ENCODE data around the gene AFF2.
"Not testable (repeated sequence)": the region's sequence is repeated elsewhere in the genome, so short reads cannot be mapped to it uniquely, and the experiment has no call there.

The AFF2 gene

GRCh38 chrX:148643460-148643859 is 143.0 kb downstream of the AFF2 start:
- no peak for DNase-seq (ENCODE audit: low read depth)

- DNase-seq (ENCODE audit: low read depth): no peak
Observed at GRCh38 chrX:148647651-148648050, 147.2 kb downstream of the AFF2 start.

GRCh38 chrX:148649145-148649795 is 148.9 kb downstream of the AFF2 start:
- DNase-seq (ENCODE audit: low read depth): no peak

GRCh38 chrX:148658115-148658730 is 157.8 kb downstream of the AFF2 start:
- no peak for DNase-seq (ENCODE audit: low read depth)

- DNase-seq (ENCODE audit: low read depth): no peak
Observed at GRCh38 chrX:148659481-148659880, 159.1 kb downstream of the AFF2 start.

- DNase-seq (ENCODE audit: low read depth): no peak
Observed at GRCh38 chrX:148661035-148661434, 160.6 kb downstream of the AFF2 start.

- no peak for DNase-seq (ENCODE audit: low read depth)
Observed at GRCh38 chrX:148662014-148662413, 161.6 kb downstream of the AFF2 start.

GRCh38 chrX:148664171-148664570 is 163.8 kb downstream of the AFF2 start:
- DNase-seq (ENCODE audit: low read depth): no peak

GRCh38 chrX:148664995-148665394 is 164.6 kb downstream of the AFF2 start:
- no peak for DNase-seq (ENCODE audit: low read depth)

GRCh38 chrX:148669175-148669574 is 168.8 kb downstream of the AFF2 start:
- DNase-seq (ENCODE audit: low read depth): not testable (repeated sequence)

- no peak for DNase-seq (ENCODE audit: low read depth)
Observed at GRCh38 chrX:148670277-148670676, 169.9 kb downstream of the AFF2 start.

GRCh38 chrX:148672517-148672916 is 172.1 kb downstream of the AFF2 start:
- no peak for DNase-seq (ENCODE audit: low read depth)

GRCh38 chrX:148681605-148682004 is 181.2 kb downstream of the AFF2 start:
- DNase-seq (ENCODE audit: low read depth): no peak

- DNase-seq (ENCODE audit: low read depth): no peak
Observed at GRCh38 chrX:148682206-148682605, 181.8 kb downstream of the AFF2 start.

GRCh38 chrX:148691456-148691855 is 191.0 kb downstream of the AFF2 start:
- no peak for DNase-seq (ENCODE audit: low read depth)

- no peak for DNase-seq (ENCODE audit: low read depth)
Observed at GRCh38 chrX:148695255-148695654, 194.8 kb downstream of the AFF2 start.

- DNase-seq (ENCODE audit: low read depth): no peak
Observed at GRCh38 chrX:148698221-148698620, 197.8 kb downstream of the AFF2 start.

- no peak for DNase-seq (ENCODE audit: low read depth)
Observed at GRCh38 chrX:148700021-148700420, 199.6 kb downstream of the AFF2 start.

- DNase-seq (ENCODE audit: low read depth): no peak
Observed at GRCh38 chrX:148713981-148714380, 213.6 kb downstream of the AFF2 start.

GRCh38 chrX:148715361-148715760 is 214.9 kb downstream of the AFF2 start:
- DNase-seq (ENCODE audit: low read depth): no peak

GRCh38 chrX:148722966-148723365 is 222.5 kb downstream of the AFF2 start:
- DNase-seq (ENCODE audit: low read depth): no peak

- no peak for DNase-seq (ENCODE audit: low read depth)
Observed at GRCh38 chrX:148723551-148723950, 223.1 kb downstream of the AFF2 start.

- no peak for DNase-seq (ENCODE audit: low read depth)
Observed at GRCh38 chrX:148728901-148729300, 228.5 kb downstream of the AFF2 start.

- DNase-seq (ENCODE audit: low read depth): no peak
Observed at GRCh38 chrX:148732743-148733142, 232.3 kb downstream of the AFF2 start.

Data from stimulated activated CD4-positive, alpha-beta T cell treated with anti-CD3 and anti-CD28 coated beads, Interleukin-2, amount 100 ng/mL, for 4 hours (primary cell).